Subcutaneous preadipocyte (primary cell): ENCODE data around the gene ALLC. TPM values are rescaled to one million over a fixed set of nuclear protein-coding genes. Genes with fewer than 3 reads are reported as not detected.

Experiments used
- small RNA-seq: library from RNA; depleted of rRNA; stranded (forward); fragments of <200 nt; gene quantifications from one replicate; pipeline ENCODE3, GENCODE V24; 2012
- total RNA-seq: library from RNA; depleted of rRNA; stranded (reverse); fragments of >200 nt; gene quantifications from 2 replicates; pipeline ENCODE4 v1.2.3, GENCODE V29; 2012

The ALLC gene
- total RNA-seq: not detected in 2 replicates

DNA sequence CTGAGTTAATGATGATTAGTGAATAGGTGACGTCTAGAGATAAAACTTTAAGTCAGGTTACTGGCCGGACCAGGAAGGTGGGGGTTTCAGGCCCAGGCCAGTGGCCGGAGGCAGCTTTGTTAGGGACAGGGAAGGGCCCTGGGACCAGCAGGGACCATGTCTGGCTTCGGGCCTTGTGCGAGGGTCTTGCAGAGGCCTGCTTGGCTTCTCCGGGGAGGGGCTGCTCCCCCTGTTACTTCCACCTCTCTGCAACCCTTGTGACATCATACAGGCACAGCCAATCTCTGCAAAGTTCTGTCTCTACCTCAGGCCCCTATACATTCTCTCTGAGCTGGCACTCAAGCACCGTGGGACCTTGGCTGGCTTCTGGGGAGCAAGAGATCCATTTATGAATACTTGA is at the start of gene ALLC:
TSS of gene ALLC (plus strand) at position 320 of the 400 bp plus-strand sequence. CDS start 12,958 bp downstream, outside the sequence.

DNA sequence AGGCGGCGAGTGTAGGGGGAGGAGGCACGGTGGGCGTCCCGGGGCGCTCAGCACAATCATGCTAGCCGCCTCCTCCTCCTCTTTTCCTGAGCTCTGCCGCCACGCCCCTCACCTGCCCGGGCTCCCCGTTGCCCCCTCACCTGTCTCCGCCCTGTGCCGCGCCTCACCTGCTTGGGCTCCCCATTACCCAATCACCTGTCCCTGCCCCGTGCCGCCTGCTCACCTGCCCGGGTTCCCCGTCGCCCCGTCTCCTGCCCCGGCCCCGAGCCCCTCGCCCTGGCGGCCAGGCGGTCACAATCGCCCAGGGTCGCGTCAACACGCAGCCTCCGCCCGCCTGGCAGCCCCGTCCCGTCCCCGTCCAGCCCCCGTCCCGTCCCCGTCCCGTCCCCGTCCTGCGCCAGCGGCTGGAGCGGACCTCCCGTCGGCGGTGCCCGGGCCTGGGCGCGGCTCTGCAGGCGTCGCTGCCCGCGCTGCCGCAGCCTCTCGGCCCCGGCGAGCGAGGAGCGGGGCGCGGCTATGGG is 45.3 kb downstream of the ALLC start, which contains the start of gene DCDC2C:
TSS of gene DCDC2C (plus strand) at position 340 of the 521 bp plus-strand sequence. CDS start at position 517, 177 bp downstream.

Small RNAs within 50 kb of the gene (small RNA-seq; reads per million reads assigned to genes)
- not detected for gene TMSB4XP2

Other genes with a start within 250 kb of the ALLC start
- 43.7 and 45.2 TPM in 2 replicates for gene ADI1, start 138.7 kb upstream of the ALLC start, total RNA-seq
- 26.1 and 38.5 TPM in 2 replicates for gene RNASEH1, start 99.9 kb upstream of the ALLC start, total RNA-seq
- gene RPS7, start 82.9 kb upstream of the ALLC start, total RNA-seq: 1,235 and 1,705 TPM in 2 replicates
- gene COLEC11, start 63.1 kb upstream of the ALLC start, total RNA-seq: 0.37 and 0.59 TPM in 2 replicates
- not detected in 2 replicates for gene DCDC2C, start 45.4 kb downstream of the ALLC start, total RNA-seq